ENCODE measurements around the gene PRODH2.

Gene PRODH2

GRCh38 chr19:35847911-35848310 is 35.3 kb upstream of the PRODH2 start:
- H3K27ac ChIP-seq = no peak overlapping the region
- H3K4me3 ChIP-seq (IDR thresholded peaks at IDR 0.05; ENCODE audit: insufficient read depth, low read depth, low read length) = no peak overlapping the region
- no peak overlapping the region for H3K9ac ChIP-seq
- no peaks in the 10 kb centered on the region for H3K4me1 ChIP-seq (ENCODE audit: low read depth, poor library complexity, severe bottlenecking)
- H2AFZ ChIP-seq (ENCODE audit: low read depth) = no peak overlapping the region
- no peak overlapping the region for H3K4me2 ChIP-seq
- no peak for TF ChIP-seq CTCF (conservative IDR thresholded peaks at IDR 0.05; ENCODE audit: low read depth, low read length)
- no peaks in the 10 kb centered on the region for H3K36me3 ChIP-seq (ENCODE audit: insufficient read depth)
- peaks cover 60% of the 10 kb centered on the region for H3K27me3 ChIP-seq (ENCODE audit: insufficient read depth, low read depth)
- H3K79me2 ChIP-seq (ENCODE audit: insufficient read depth, low read depth) = no peaks in the 10 kb centered on the region
- no peaks in the 10 kb centered on the region for H4K20me1 ChIP-seq (ENCODE audit: insufficient read depth)

- no peaks in the 10 kb centered on the region for H4K20me1 ChIP-seq (ENCODE audit: insufficient read depth)
- H3K9ac ChIP-seq = no peak overlapping the region
- H3K79me2 ChIP-seq (ENCODE audit: insufficient read depth, low read depth) = no peaks in the 10 kb centered on the region
- TF ChIP-seq CTCF (conservative IDR thresholded peaks at IDR 0.05; ENCODE audit: low read depth, low read length) = no peak
- no peak overlapping the region for H3K4me2 ChIP-seq
- no peak overlapping the region for H2AFZ ChIP-seq (ENCODE audit: low read depth)
- peaks cover 55% of the 10 kb centered on the region for H3K27me3 ChIP-seq (ENCODE audit: insufficient read depth, low read depth)
- no peak overlapping the region for H3K4me3 ChIP-seq (IDR thresholded peaks at IDR 0.05; ENCODE audit: insufficient read depth, low read depth, low read length)
- no peaks in the 10 kb centered on the region for H3K36me3 ChIP-seq (ENCODE audit: insufficient read depth)
- H3K27ac ChIP-seq = no peak overlapping the region
- no peaks in the 10 kb centered on the region for H3K4me1 ChIP-seq (ENCODE audit: low read depth, poor library complexity, severe bottlenecking)
Measured at GRCh38 chr19:35846038-35846668, 33.5 kb upstream of the PRODH2 start.

- H3K27ac ChIP-seq = no peak overlapping the region
- H3K4me2 ChIP-seq = no peak overlapping the region
Measured at GRCh38 chr19:35845215-35846037, 32.8 kb upstream of the PRODH2 start.

More at GRCh38 chr19:35845215-35846037, 32.8 kb upstream of the PRODH2 start:
- Histone ChIP-seq H3K4me1 (ENCODE audit: low read depth, poor library complexity, severe bottlenecking) (no peaks in the 10 kb centered on the region), H3K36me3 (ENCODE audit: insufficient read depth) (no peaks in the 10 kb centered on the region), H2AFZ (ENCODE audit: low read depth) (no peak overlapping the region), H4K20me1 (ENCODE audit: insufficient read depth) (no peaks in the 10 kb centered on the region), H3K27me3 (ENCODE audit: insufficient read depth, low read depth) (peaks cover 61% of the 10 kb centered on the region), H3K4me3 (IDR thresholded peaks at IDR 0.05; ENCODE audit: insufficient read depth, low read depth, low read length) (no peak overlapping the region), H3K79me2 (ENCODE audit: insufficient read depth, low read depth) (no peaks in the 10 kb centered on the region), H3K9ac (no peak overlapping the region)
- TF ChIP-seq CTCF (conservative IDR thresholded peaks at IDR 0.05; ENCODE audit: low read depth, low read length) = no peak
